OCI-M1 (cell line): ENCODE measurements around the gene ERICH4.

Experiments used
- DNase-seq: peaks from one replicate; lab custom pipeline; 2025; lab: John Stamatoyannopoulos, UW

ERICH4 gene

DNA sequence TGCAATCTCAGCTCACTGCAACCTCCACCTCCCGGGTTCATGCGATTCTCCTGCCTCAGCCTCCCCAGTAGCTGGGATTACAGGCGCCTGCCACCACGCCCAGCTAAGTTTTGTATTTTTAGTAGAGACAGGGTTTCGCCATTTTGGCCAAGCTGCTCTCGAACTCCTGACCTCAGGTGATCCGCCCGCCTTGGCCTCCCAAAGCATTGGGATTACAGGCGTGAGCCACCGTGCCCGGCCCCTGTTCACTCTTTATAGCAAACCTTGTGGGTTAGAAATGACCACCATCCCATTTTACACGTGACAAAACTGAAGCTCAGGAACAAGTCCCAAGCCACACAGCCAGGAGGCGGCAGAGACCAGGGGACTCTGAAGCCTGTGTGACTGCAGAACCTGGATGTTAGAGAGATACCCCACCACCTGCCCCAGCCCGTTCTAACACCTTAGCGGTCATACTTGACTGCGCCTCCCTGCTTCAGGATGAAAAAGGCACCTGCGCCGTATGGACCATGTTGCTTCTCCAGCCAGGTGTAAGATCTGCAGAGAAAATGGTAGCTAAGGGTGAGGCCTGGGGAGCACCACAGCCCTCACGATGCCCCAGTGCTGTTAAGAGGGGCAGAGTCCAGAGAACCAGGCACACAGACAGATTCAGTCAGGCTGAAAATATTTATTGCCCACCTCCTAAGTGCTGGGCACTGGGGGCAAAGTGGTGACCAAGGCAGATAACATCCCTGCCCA, 6.9 kb upstream of the ERICH4 start:
- no peak for DNase-seq

DNA sequence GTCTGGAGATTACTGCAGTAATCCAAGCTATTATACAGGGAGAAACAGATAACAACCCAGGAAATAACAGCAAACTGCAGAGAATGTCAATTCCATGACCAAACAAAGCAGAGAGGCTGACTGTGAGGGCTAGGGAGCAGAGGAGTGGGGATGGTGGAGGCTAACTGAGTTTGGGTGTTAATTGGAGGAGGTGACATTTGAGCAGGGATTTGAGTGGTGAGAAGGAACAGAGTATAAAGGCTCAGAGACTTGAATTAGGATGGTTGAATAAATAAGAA, 6.3 kb upstream of the ERICH4 start:
- no peak for DNase-seq

- no peak for DNase-seq
Measured at GRCh38 chr19:41437944-41438574, 4.9 kb upstream of the ERICH4 start.

DNA sequence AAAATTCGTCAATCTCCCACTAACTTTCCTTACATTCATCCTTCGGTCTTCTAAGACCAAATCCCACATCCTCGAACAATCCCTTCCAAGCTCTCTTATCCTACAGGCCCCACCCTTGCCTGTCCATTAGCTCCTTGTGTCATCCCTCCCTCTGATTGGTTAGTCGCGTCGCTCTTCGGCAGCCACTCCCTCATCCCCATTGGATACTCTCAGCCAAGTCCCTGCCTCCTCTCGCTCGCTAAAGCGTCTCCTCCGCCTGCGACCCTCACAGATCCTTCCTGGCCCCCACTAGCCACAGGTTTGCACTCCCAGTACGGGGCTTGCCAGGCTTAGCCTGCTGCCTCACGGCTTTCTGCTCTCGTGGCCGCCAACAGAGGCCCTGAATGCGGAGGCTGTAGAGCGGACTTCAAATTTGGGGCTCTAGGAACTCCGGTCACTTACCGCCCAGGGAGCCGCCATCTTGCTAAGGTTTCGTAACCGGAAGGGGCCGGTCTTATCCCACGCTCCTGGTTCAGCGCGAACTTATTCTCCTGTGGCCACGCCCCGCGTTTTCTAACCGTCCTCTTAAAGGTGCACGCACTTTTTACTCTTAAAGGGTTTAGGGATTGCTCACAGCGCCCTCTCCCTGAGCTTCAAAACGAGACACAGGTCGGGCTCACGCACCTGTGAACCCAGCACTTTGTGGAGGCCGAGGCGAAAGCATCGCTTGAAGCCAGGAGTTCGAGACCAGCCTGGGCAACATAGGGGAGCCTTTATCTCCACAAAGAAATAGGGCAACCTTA, 3.3 kb upstream of the ERICH4 start, which contains the start of gene DMAC2:
DMAC2 (minus strand) TSS at position 472 of the 782 bp plus-strand sequence; CDS start at position 459, 13 bp downstream.
- DNase-seq, result peak; percentile 100

DNA sequence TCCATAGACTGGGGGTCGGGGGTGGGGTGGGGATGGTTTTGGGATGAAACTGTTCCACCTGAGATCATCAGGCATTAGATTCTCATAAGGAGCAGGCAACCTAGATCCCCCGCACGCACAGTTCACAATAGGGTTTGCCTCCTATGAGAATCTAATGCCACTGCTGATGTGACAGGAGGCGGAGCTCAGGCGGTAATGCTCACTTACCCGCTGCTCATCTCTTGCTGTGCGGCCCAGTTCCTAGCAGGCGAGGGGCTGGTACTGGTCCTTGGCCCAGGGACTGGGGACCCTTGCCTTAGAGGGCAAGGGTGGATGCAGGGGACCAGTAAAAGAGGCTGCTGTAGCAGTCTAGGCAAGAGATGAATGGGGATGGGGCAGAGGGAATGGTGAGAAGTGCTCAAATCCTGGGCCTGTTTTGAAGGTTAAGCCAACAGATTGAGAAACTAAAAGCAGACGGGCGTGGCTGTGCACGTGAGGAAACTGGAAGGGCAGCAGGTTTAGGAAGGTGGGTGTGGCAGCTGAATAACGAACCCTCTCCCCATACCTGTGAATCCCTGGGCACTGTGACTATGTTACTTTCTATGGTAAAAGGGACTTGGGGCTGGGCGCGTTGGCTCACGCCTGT, 1.5 kb upstream of the ERICH4 start:
- no peak for DNase-seq

DNA sequence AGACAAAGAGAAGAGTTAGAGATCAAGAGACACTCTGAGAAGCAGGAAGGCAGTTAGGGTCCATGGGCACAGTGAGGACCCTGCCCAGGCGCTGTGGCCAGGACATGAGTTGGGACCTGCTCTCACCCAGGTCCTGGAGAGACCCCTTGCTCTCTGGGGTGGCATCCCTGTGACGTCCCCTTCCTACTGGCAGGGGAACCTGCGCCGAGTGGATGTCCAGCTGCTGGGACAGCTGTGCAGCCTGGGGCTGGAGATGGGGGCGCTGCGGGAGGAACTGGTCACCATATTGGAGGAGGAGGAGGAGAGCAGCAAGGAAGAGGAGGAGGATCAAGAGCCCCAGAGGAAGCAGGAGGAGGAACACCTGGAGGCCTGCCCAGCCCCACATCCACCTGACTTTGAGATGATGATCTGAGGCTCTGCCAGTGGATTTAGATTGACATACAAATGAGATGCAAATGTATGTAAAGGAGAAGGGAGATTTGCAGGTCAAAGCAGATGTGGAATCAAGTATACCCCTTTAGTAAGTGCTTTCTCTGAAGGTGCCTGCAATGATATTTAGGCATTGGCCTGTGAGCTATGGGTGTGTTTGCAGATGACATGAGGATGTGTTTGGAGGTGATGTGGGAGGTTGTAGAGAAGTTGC, 978 bp downstream of the ERICH4 start:
- no peak for DNase-seq

DNA sequence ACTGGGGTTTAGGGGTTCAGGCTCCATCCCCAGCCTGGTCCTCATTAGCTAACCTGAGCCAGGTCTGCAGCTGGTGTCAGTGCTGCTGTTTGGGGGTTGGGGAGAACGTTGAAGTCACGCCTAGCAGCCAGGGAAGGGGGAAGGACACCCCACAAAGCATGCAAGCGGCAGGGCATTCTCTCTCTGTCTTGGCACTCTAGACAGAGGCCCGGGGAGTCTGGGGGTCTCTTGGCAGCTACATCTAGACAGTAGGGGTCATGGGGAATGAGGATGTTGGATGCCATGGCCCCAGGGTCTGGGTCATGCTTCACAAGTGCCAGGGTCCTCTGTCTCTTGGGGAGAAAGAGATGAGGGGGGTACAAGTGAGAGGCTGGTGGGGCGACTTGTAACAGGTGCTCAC, 2.6 kb downstream of the ERICH4 start:
- no peak for DNase-seq

DNA sequence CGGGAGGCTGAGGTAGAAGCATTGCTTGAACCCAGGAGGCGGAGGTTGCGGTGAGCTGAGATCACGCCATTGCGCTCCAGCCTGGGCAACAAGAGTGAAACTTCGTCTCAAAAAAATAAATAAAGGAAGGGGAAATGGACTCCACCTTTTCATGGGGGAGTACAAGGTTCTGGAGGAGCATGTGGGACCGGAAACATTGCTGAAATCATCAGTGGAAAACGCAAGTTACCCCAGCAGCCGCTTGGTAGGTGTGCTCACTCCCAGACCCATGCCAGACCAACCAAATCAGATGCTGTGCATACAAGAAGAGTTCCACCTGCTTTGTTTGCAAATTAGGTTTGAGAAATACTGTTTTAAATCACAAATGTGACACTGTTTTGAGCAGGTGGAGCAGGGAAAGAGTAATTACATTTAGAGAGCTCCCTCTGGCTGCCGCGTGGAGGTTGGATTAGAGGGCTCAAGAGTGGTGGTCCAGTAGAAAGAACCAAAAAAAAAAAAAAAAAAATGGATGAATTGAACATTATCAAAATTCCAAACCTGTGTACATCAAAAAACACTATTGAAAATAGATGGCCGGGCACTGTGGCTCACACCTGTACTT, 4.9 kb downstream of the ERICH4 start:
- peak; percentile 7 for DNase-seq

- peak; percentile 92 for DNase-seq
Measured at GRCh38 chr19:41449079-41449864, 6.3 kb downstream of the ERICH4 start.

DNA sequence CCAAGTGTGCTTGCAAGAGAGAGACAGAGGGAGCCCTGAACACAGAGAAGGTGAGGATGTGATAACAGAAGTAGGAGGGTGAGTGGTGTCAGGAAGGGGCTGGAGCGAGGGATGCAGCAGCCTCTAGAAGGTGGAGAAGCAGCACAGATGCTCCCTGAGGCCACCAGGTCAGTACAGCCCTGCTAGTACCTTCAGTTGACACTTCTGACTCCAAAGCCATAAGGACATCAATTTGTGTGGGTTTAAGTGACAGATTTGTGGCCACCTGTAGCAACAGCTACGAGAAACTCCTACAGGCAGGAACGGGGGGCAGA, 6.9 kb downstream of the ERICH4 start:
- DNase-seq, result no peak

DNA sequence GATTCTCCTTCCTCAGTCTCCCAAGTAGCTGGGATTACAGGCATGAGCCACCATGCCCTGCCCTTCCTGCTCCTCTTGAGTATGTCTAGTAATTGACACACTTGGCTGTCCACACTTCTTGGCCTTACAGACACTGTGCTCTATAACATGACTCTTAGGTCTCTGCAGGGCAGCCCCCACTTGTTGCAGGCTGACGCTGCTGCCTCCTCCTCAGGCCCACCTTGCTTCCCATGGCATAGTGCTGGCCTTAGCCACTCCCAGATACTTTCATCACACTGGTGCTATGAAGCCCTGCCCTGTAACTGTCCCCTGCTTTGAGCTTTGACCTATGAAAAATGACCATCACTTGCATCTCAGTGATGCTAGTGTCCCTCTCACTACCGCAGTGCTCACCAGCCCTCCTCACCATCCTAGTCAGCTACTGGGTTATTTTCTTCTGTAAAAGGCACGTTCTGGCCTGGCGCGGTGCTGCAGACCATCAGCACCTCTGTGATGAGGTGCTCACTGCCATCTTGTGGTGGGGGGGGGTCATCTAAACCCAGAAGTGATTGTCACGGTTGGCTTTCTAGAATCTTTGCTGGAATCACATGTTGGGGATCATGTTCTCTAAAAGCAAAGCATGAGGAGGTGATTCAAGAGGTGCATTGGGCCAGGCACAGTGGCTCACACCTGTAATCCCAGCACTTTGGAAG, 9.8 kb downstream of the ERICH4 start:
- no peak for DNase-seq

- no peak for DNase-seq
Measured at GRCh38 chr19:41455936-41456335, 13.0 kb downstream of the ERICH4 start.

GRCh38 chr19:41456342-41456918, 13.5 kb downstream of the ERICH4 start:
- DNase-seq, result no peak

DNA sequence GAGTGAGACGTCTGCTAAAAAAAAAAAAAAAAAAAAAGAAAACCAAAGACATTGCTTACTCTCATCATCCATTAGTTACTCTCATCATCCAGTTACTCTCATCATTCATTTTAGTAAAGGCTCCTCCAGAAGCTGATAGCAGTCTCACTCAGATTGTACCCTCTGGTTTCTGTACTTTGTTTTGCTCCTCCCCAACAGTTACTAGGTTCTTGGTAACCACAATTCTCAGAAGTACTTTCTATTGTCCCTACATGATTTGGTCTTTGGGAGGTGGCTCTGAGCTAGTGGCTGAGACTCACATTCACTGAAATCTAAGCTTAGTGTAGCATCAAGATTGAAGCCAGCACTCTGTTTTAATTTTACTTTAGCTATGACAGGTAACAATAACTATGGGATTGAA, 14.3 kb downstream of the ERICH4 start:
- DNase-seq, result peak; percentile 82

DNA sequence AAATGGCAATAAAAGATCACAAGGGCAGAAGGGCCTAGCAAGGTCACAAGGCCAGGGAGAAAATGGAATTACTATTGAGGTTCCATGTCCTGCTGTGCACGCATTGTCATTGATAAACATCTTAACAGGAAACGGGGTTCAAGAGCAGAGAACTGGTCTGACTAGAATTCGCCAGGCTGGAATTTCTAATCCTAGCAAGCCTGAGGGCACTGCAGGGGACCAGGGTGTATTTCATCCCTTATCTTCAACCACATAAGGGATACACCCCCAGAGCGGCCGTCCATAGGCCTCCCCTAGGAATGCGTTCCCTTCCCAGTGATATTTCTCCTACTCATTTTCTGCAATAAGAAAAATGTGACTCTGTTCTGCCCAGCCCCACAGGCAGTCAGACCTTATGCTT, 19.5 kb downstream of the ERICH4 start:
- DNase-seq, result no peak

GRCh38 chr19:41463257-41464256, 20.6 kb downstream of the ERICH4 start:
- DNase-seq, result peak; percentile 83

GRCh38 chr19:41476583-41476982, 33.6 kb downstream of the ERICH4 start:
- no peak for DNase-seq

GRCh38 chr19:41478171-41478570, 35.2 kb downstream of the ERICH4 start:
- DNase-seq, result no peak
